ENCODE measurements around the gene ABCD3.

The ABCD3 gene

GRCh38 chr1:94408104-94408830, 9.9 kb upstream of the ABCD3 start:
- TF ChIP-seq SUZ12 (IDR thresholded peaks at IDR 0.05) (no peak), ELF4 (IDR thresholded peaks at IDR 0.05) (no peak), PKNOX1 (IDR thresholded peaks at IDR 0.05) (no peak), NFRKB (IDR thresholded peaks at IDR 0.05) (no peak), L3MBTL2 (conservative IDR thresholded peaks at IDR 0.05) (no peak), FOXK2 (IDR thresholded peaks at IDR 0.05) (no peak), CTBP1 (IDR thresholded peaks at IDR 0.05; ENCODE audit: borderline replicate concordance) (no peak), HDGF (IDR thresholded peaks at IDR 0.05; ENCODE audit: borderline replicate concordance) (no peak), LEF1 (IDR thresholded peaks at IDR 0.05; ENCODE audit: borderline replicate concordance) (no peak), ZNF384 (IDR thresholded peaks at IDR 0.05) (no peak), ARNT (IDR thresholded peaks at IDR 0.05) (no peak), SP1 (IDR thresholded peaks at IDR 0.05) (no peak), FOXA1 (IDR thresholded peaks at IDR 0.05) (no peak), TARDBP (IDR thresholded peaks at IDR 0.05) (no peak), BHLHE40 (IDR thresholded peaks at IDR 0.05; ENCODE audit: borderline replicate concordance) (no peak), FOXM1 (IDR thresholded peaks at IDR 0.05; ENCODE audit: borderline replicate concordance) (no peak)
- ChIA-PET CTCF (interaction anchor here (1.6 kb wide), 1 partner anchor 9 kb away, joined by 4 read pairs; no protein-coding TSS in a partner anchor), POLR2A (interaction anchor here (0.9 kb wide), 1 partner anchor 9 kb away, joined by 4 read pairs; no protein-coding TSS in a partner anchor)
- DNase-seq (ENCODE audit: extremely low spot score) = no peak

- TF ChIP-seq ELF4 (IDR thresholded peaks at IDR 0.05) = no peak
- no peak for TF ChIP-seq NFRKB (IDR thresholded peaks at IDR 0.05)
- ChIA-PET CTCF (no interaction called here), POLR2A (no interaction called here)
- no peak for DNase-seq (ENCODE audit: extremely low spot score)
Observed at GRCh38 chr1:94411237-94411636, 7.0 kb upstream of the ABCD3 start.

GRCh38 chr1:94413311-94413710, 4.9 kb upstream of the ABCD3 start:
- ChIA-PET CTCF (no interaction called here), POLR2A (no interaction called here)
- TF ChIP-seq SUZ12 (IDR thresholded peaks at IDR 0.05) (no peak), FOXM1 (IDR thresholded peaks at IDR 0.05; ENCODE audit: borderline replicate concordance) (no peak)
- DNase-seq (ENCODE audit: extremely low spot score) = no peak

- ChIA-PET CTCF (interaction anchor here (0.6 to 1.0 kb wide), 4 partner anchors 10 to 389 kb away, joined by 3 to 4 read pairs (median 3); no protein-coding TSS in a partner anchor), POLR2A (interaction anchor here (0.6 to 1.9 kb wide), 8 partner anchors 9 to 84 kb away, joined by 3 to 11 read pairs (median 4); no protein-coding TSS in a partner anchor)
- no peak for DNase-seq (ENCODE audit: extremely low spot score)
- TF ChIP-seq TARDBP (IDR thresholded peaks at IDR 0.05) (no peak), ZNF384 (IDR thresholded peaks at IDR 0.05) (no peak), PKNOX1 (IDR thresholded peaks at IDR 0.05) (no peak), NFRKB (IDR thresholded peaks at IDR 0.05) (no peak), FOXK2 (IDR thresholded peaks at IDR 0.05) (no peak), LEF1 (IDR thresholded peaks at IDR 0.05; ENCODE audit: borderline replicate concordance) (no peak), CTBP1 (IDR thresholded peaks at IDR 0.05; ENCODE audit: borderline replicate concordance) (no peak), SP1 (IDR thresholded peaks at IDR 0.05) (no peak), FOXA1 (IDR thresholded peaks at IDR 0.05) (no peak), SUZ12 (IDR thresholded peaks at IDR 0.05) (no peak), HDGF (IDR thresholded peaks at IDR 0.05; ENCODE audit: borderline replicate concordance) (no peak), L3MBTL2 (conservative IDR thresholded peaks at IDR 0.05) (no peak), FOXM1 (IDR thresholded peaks at IDR 0.05; ENCODE audit: borderline replicate concordance) (no peak), ARNT (IDR thresholded peaks at IDR 0.05) (no peak), BHLHE40 (IDR thresholded peaks at IDR 0.05; ENCODE audit: borderline replicate concordance) (no peak), ELF4 (IDR thresholded peaks at IDR 0.05) (no peak)
Observed at GRCh38 chr1:94416901-94417727, 1.1 kb upstream of the ABCD3 start.

- TF ChIP-seq ELF4 (IDR thresholded peaks at IDR 0.05) (no peak), SUZ12 (IDR thresholded peaks at IDR 0.05) (no peak), LEF1 (IDR thresholded peaks at IDR 0.05; ENCODE audit: borderline replicate concordance) (no peak), L3MBTL2 (conservative IDR thresholded peaks at IDR 0.05) (no peak), BHLHE40 (IDR thresholded peaks at IDR 0.05; ENCODE audit: borderline replicate concordance) (no peak), FOXA1 (IDR thresholded peaks at IDR 0.05) (no peak), FOXK2 (IDR thresholded peaks at IDR 0.05) (no peak), PKNOX1 (IDR thresholded peaks at IDR 0.05) (no peak), SP1 (IDR thresholded peaks at IDR 0.05) (no peak), FOXM1 (IDR thresholded peaks at IDR 0.05; ENCODE audit: borderline replicate concordance) (no peak), NFRKB (IDR thresholded peaks at IDR 0.05) (no peak), TARDBP (IDR thresholded peaks at IDR 0.05) (no peak), ARNT (IDR thresholded peaks at IDR 0.05) (no peak)
- CTCF ChIA-PET = interaction anchor here (0.9 to 1.0 kb wide), 3 partner anchors 10 to 388 kb away, joined by 3 to 4 read pairs (median 3); no protein-coding TSS in a partner anchor
- POLR2A ChIA-PET = interaction anchor here (0.6 to 1.9 kb wide), 8 partner anchors 9 to 85 kb away, joined by 3 to 11 read pairs (median 4); no protein-coding TSS in a partner anchor
Observed at GRCh38 chr1:94417728-94417977, 536 bp upstream of the ABCD3 start.

More at GRCh38 chr1:94417728-94417977, 536 bp upstream of the ABCD3 start:
- no peak for DNase-seq (ENCODE audit: extremely low spot score)

Data from HEK293T (cell line).